HG03442 (cell line): Measurements from ENCODE around the gene PROKR1.

Experiments
- ATAC-seq: cut with Tn5 transposase; IDR thresholded peaks from one replicate; pipeline ENCODE4 v1.9.1; 2021; ENCODE audit warnings: mild to moderate bottlenecking, moderate library complexity; ENCODE audit not compliant: unreplicated experiment

Gene PROKR1

GRCh38 chr2:68695971-68696370 is 52.6 kb downstream of the PROKR1 start:
- no peak for ATAC-seq

- ATAC-seq: no peak
Observed at GRCh38 chr2:68696554-68696953, 53.2 kb downstream of the PROKR1 start.

GRCh38 chr2:68698567-68699377 is 55.4 kb downstream of the PROKR1 start:
- ATAC-seq: no peak

DNA sequence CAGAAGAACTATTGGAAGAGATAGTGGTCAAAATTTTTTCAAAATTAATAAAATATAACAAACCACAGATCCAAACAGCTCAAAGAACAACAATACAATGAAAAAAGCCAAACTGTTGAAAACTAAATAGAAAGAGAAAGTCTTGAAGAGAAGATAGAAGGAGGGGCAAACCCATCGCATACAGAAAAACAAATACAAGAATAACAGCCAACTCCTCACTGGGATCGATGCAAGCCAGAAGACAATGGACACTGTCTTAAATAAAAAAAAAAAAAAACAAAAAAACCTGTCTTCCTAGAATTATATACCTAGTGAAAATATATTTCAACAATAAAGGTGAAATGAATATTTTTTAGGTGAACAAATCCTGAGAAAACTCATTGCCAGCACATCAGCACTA is 57.2 kb downstream of the PROKR1 start:
- ATAC-seq: no peak

- no peak for ATAC-seq
Observed at GRCh38 chr2:68706637-68707036, 63.3 kb downstream of the PROKR1 start.
